ENCODE measurements around the gene RCL1.

Gene RCL1

DNA sequence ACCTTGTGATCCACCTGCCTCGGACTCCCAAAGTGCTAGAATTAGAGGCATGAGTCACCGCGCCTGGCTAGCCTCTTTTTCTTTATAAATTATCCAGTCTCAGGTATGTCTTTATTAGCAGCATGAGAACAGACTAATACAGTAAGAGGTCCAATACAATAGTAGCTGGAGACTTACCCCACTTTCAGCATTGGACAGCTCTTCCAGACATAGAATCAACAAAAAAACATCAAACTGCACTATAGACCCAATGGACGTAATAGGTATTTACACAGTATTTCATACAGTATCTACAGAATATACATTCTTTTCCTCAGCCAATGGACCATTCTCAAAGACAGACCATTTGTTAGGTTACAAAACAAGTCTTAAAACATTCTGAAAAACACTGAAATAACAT, 6.1 kb upstream of the RCL1 start:
- H3K27me3 ChIP-seq (ENCODE audit: low read length): no peaks in the 10 kb centered on the region
- H2AFZ ChIP-seq (ENCODE audit: low read depth, low read length, severe bottlenecking): no peak overlapping the region
- no peaks in the 10 kb centered on the region for H3F3A ChIP-seq (ENCODE audit: insufficient read depth)
- TF ChIP-seq, protein P1, sequence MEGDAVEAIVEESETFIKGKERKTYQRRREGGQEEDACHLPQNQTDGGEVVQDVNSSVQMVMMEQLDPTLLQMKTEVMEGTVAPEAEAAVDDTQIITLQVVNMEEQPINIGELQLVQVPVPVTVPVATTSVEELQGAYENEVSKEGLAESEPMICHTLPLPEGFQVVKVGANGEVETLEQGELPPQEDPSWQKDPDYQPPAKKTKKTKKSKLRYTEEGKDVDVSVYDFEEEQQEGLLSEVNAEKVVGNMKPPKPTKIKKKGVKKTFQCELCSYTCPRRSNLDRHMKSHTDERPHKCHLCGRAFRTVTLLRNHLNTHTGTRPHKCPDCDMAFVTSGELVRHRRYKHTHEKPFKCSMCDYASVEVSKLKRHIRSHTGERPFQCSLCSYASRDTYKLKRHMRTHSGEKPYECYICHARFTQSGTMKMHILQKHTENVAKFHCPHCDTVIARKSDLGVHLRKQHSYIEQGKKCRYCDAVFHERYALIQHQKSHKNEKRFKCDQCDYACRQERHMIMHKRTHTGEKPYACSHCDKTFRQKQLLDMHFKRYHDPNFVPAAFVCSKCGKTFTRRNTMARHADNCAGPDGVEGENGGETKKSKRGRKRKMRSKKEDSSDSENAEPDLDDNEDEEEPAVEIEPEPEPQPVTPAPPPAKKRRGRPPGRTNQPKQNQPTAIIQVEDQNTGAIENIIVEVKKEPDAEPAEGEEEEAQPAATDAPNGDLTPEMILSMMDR (IDR thresholded peaks at IDR 0.05; ENCODE audit: insufficient read depth, low read length, poor library complexity, severe bottlenecking): no peak
- no peak for TF ChIP-seq EZH2phosphoT487 (conservative IDR thresholded peaks at IDR 0.05; ENCODE audit: low read length)
- no peak overlapping the region for H3K4me3 ChIP-seq (ENCODE audit: insufficient read depth, low read length, poor library complexity, severe bottlenecking)
- no peak overlapping the region for H3K27ac ChIP-seq (ENCODE audit: low read depth, low read length)
- no peak overlapping the region for H3K9ac ChIP-seq (ENCODE audit: low read length)
- H4K20me1 ChIP-seq (ENCODE audit: low read depth, low read length): no peaks in the 10 kb centered on the region
- H3K4me2 ChIP-seq (ENCODE audit: low read depth, low read length, poor library complexity, severe bottlenecking): no peak overlapping the region
- H3K9me2 ChIP-seq (replicated peaks; ENCODE audit: insufficient read depth, low read length): no peaks in the 10 kb centered on the region
- no peaks in the 10 kb centered on the region for H3K9me3 ChIP-seq (ENCODE audit: insufficient read depth, low read length)
- no peaks in the 10 kb centered on the region for H3K36me3 ChIP-seq (ENCODE audit: low read length)
- H3K79me2 ChIP-seq (ENCODE audit: insufficient read depth, low read length): no peaks in the 10 kb centered on the region

- Histone ChIP-seq H3K4me2 (ENCODE audit: low read depth, low read length, poor library complexity, severe bottlenecking) (no peak overlapping the region), H3K9ac (ENCODE audit: low read length) (no peak overlapping the region), H3K36me3 (ENCODE audit: low read length) (no peaks in the 10 kb centered on the region), H3K9me3 (ENCODE audit: insufficient read depth, low read length) (no peaks in the 10 kb centered on the region), H2AFZ (ENCODE audit: low read depth, low read length, severe bottlenecking) (no peak overlapping the region), H3K79me2 (ENCODE audit: insufficient read depth, low read length) (no peaks in the 10 kb centered on the region), H3K9me2 (replicated peaks; ENCODE audit: insufficient read depth, low read length) (no peaks in the 10 kb centered on the region), H3K27ac (ENCODE audit: low read depth, low read length) (no peak overlapping the region), H4K20me1 (ENCODE audit: low read depth, low read length) (no peaks in the 10 kb centered on the region), H3F3A (ENCODE audit: insufficient read depth) (no peaks in the 10 kb centered on the region), H3K4me3 (ENCODE audit: insufficient read depth, low read length, poor library complexity, severe bottlenecking) (no peak overlapping the region), H3K27me3 (ENCODE audit: low read length) (no peaks in the 10 kb centered on the region)
- TF ChIP-seq, protein P1 (IDR thresholded peaks at IDR 0.05; ENCODE audit: insufficient read depth, low read length, poor library complexity, severe bottlenecking): no peak
These were observed 4.9 kb upstream of the RCL1 start for GRCh38 chr9:4787876-4788275.

GRCh38 chr9:4788703-4789102, 4.0 kb upstream of the RCL1 start:
- H3K27me3 ChIP-seq (ENCODE audit: low read length): no peaks in the 10 kb centered on the region
- H3K9me3 ChIP-seq (ENCODE audit: insufficient read depth, low read length): no peaks in the 10 kb centered on the region
- peaks cover 7% of the 10 kb centered on the region for H3K79me2 ChIP-seq (ENCODE audit: insufficient read depth, low read length)
- H4K20me1 ChIP-seq (ENCODE audit: low read depth, low read length): peaks cover 3% of the 10 kb centered on the region; the same call in 1 of the 2 replicates
- TF ChIP-seq, protein P1 (IDR thresholded peaks at IDR 0.05; ENCODE audit: insufficient read depth, low read length, poor library complexity, severe bottlenecking): no peak
- no peak for TF ChIP-seq EZH2phosphoT487 (conservative IDR thresholded peaks at IDR 0.05; ENCODE audit: low read length)
- H3F3A ChIP-seq (ENCODE audit: insufficient read depth): no peaks in the 10 kb centered on the region
- H3K27ac ChIP-seq (ENCODE audit: low read depth, low read length): no peak overlapping the region
- H2AFZ ChIP-seq (ENCODE audit: low read depth, low read length, severe bottlenecking): no peak overlapping the region
- H3K9me2 ChIP-seq (replicated peaks; ENCODE audit: insufficient read depth, low read length): no peaks in the 10 kb centered on the region
- no peak overlapping the region for H3K4me3 ChIP-seq (ENCODE audit: insufficient read depth, low read length, poor library complexity, severe bottlenecking)
- H3K4me2 ChIP-seq (ENCODE audit: low read depth, low read length, poor library complexity, severe bottlenecking): no peak overlapping the region
- no peaks in the 10 kb centered on the region for H3K36me3 ChIP-seq (ENCODE audit: low read length)
- H3K9ac ChIP-seq (ENCODE audit: low read length): no peak overlapping the region

All from SU-DHL-6 (cell line).